GM13977 (cell line): ENCODE results near the gene GYG1.

Experiments
- DNase-seq: peaks from one replicate; pipeline ENCODE4 v3.0.0; 2012; ENCODE audit warnings: low spot score
- in situ Hi-C: fragments of 300-500 bp; cut with MboI; formaldehyde crosslinking; loops from one replicate; pipeline ENCODE4 v1.12.0; 2022; ENCODE audit warnings: low sequenced_read_pairs, low pct_unique_long_range_greater_than_20kb, mixed read lengths, inconsistent platforms; ENCODE audit not compliant: unreplicated experiment
- TF ChIP-seq, protein P1 (sequence below): IDR thresholded peaks from 2 replicates; pipeline ENCODE4 v1.5.1; 2012; ENCODE audit warnings: mild to moderate bottlenecking, control low read depth; ENCODE audit not compliant: insufficient read depth; ENCODE audit errors: extremely low read depth, missing control alignments

Gene GYG1

DNA sequence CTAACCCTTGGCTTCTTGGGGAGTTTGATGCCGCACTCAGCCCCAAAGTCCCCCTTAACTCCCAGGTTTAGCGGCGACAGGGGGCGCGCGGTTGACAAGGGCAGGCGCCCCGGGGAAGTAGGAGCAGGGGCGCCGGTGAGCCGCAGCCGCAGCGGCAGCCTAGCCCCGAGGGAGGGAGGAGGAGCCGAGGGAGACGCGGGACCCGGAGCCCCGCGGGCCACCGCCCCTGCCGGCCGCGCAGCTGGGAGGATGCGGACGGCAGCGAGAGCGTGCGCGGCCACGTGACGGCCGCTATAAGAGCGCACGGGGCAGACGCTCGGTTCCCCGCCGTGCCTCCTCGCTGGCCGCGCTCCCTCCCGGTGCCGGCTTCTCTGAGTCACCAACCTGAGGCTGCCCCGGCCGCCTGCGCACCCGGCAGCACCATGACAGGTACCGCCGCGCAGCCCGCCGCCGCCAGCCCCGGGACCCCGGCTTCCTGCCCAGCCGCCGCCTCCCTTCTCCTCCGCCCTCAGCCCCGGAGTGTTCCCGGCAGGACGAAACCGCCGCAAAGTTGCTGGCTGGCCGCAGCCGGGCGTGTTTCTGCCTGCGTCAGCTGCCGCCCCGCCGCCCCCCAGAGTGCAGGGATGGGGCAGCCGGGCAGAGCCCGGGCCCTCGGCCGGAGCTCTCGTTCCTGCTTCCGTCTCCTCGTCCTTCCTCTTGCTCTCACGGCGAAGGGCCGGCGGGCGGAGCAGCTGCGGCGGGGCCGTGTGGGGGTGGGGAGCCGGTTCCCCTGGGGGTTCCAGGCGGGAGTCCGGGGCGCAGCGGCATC is at the start of gene GYG1:
Gene GYG1 (plus strand): TSS at position 322 of the 808 bp plus-strand sequence. CDS start 101 bp downstream, at position 423.
- in situ Hi-C loops, result no loop called here
- TF ChIP-seq, protein P1, sequence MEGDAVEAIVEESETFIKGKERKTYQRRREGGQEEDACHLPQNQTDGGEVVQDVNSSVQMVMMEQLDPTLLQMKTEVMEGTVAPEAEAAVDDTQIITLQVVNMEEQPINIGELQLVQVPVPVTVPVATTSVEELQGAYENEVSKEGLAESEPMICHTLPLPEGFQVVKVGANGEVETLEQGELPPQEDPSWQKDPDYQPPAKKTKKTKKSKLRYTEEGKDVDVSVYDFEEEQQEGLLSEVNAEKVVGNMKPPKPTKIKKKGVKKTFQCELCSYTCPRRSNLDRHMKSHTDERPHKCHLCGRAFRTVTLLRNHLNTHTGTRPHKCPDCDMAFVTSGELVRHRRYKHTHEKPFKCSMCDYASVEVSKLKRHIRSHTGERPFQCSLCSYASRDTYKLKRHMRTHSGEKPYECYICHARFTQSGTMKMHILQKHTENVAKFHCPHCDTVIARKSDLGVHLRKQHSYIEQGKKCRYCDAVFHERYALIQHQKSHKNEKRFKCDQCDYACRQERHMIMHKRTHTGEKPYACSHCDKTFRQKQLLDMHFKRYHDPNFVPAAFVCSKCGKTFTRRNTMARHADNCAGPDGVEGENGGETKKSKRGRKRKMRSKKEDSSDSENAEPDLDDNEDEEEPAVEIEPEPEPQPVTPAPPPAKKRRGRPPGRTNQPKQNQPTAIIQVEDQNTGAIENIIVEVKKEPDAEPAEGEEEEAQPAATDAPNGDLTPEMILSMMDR, result peak; percentile 58
- peak; percentile 93 for DNase-seq

DNA sequence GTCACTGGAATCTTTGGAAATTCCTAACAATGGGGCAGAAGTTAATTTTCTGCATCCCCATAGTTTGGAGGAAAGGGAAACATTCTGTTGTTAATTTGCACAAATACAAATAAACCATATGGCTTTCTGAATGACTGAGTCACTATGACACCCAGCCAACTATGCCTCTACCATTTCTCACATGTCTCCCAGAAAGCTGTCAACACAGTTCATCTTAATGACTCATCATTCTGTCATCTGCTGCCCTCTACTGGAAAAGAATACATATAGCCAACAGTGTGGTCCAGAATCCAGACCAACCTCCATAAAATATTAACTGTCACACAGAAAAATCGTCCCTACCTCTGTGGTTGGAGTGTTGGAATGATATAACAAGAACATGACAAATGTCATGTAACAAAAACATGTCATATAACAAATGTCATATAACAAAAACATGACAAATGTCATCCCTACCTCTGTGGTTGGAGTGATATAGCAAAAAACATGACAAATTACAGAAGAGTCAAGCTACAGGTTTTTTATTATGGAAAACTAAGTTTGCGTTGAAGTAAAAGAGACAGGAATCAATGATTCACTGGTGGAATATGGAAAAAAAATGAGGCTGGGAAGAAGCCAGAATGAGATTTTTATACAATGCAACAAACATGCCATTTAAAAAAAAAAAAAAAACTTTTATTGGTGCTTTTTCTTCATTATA is 47.7 kb upstream of the GYG1 start:
- in situ Hi-C loops, result no loop called here
- peak; percentile 79 for DNase-seq
- TF ChIP-seq, protein P1, result peak; percentile 68

DNA sequence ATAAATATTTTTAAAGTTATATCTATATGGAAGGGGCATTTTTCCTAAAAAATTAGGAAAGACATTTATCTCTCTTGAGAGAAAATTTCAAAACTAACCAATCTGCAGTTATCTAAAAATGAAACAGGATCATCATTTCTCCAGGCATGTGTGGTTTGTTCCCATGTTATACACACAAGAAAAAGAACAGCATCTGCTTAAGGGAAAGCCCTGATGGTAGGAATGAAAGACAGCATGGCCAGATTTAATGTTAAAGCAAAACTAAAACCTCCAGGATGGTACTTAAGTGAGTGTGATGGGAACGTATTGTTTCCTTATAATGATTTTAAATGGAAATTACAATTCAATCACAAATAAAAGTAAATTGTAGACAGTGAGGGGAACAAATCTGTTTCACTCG is 46.2 kb upstream of the GYG1 start:
- in situ Hi-C loops, result no loop called here
- no peak for DNase-seq
- TF ChIP-seq, protein P1, result no peak

DNA sequence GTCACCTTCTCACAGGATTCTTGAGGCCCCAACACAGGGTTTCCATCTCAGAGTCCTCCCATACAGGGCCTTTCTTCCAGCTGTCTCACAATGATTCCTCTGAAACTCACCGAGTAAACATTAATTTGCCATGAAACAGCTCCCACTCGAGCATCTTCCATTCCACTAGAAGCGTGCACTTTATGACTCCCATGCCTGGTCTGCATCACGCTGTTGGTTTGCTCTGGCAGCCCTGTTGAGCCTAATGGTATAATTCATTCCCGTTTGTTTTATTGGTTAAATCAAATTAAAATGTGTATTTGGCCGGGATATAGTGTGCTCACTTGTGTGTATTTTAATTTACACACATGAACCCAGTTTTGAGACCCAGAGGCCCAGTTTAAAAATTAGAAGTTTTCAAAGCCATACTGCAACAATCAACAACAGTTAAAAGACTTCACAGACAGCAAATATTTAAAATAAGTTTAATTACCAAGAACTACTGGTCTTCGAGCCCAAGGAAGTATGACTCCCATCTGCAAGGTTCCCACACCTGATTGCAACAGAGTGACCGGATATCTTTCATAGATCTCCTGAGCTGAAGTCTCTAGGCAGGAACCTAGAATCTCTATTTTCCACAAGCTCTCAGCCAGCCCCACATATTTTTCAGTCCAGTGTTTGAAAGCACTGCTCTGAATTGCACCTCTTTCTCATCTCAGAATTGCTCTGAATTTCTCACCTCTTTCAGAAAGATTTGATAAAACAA is 42.3 kb upstream of the GYG1 start:
- in situ Hi-C loops, result no loop called here
- DNase-seq, result no peak
- TF ChIP-seq, protein P1, result no peak

DNA sequence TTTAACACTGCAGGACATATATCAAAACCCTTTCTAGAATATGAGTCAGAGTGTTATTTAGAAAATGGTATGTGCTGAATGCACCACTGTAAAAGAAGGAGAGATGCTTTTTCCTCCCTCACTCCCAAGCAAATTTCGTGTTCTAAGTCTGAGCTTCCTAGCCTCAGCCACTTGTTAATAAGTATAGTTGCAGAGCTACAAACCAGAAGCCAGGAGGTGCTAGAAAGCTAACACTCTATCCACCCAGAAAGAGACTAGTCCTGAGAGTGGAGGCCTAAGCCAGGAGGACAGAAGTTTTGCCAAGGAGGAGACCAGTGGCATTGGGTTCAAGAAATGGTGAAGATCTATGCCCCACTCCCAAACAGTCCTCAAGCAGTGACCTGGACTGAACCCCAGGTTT is 40.5 kb upstream of the GYG1 start:
- DNase-seq, result no peak
- TF ChIP-seq, protein P1, result peak; percentile 41
- in situ Hi-C loops, result loop anchor here (10.0 kb wide), 1 partner anchor 324 kb away; no protein-coding TSS in a partner anchor
